Activated CD8-positive, alpha-beta memory T cell treated with anti-CD3 and anti-CD28 coated beads, Interleukin-2, amount 10 ng/mL, durations not matched to agents 7 days and 5 days (primary cell): ENCODE data around the gene NR2F2. TPM values are rescaled to one million over a fixed set of nuclear protein-coding genes. Genes with fewer than 3 reads are reported as not detected.

Experiments
- ATAC-seq: fragments of 150-1000 bp; cut with Tn5 transposase; one replicate; pipeline ENCODE4 v1.10.0; 2021; ENCODE audit warnings: moderate library complexity
- CTCF ChIA-PET: fragments of 350-600 bp; sonication (Branson Sonifier 250); formaldehyde crosslinking; loops from one replicate; lab custom pipeline; 2021; ENCODE audit warnings: antibody characterized with exemption; lab: Charles Lee
- DNase-seq: peaks from one replicate; pipeline ENCODE4 v3.0.0-alpha.2; 2020
- H3K27ac Mint-ChIP-seq: one replicate; pipeline ENCODE4 v1.8.0; 2021; ENCODE audit warnings: mild to moderate bottlenecking, mixed read lengths
- H3K27me3 Mint-ChIP-seq: one replicate; pipeline ENCODE4 v1.8.0; 2021; ENCODE audit warnings: mixed read lengths
- H3K36me3 Mint-ChIP-seq: one replicate; pipeline ENCODE4 v1.8.0; 2021; ENCODE audit warnings: mild to moderate bottlenecking, mixed read lengths
- H3K4me1 Mint-ChIP-seq: one replicate; pipeline ENCODE4 v1.8.0; 2021; ENCODE audit warnings: mixed read lengths
- H3K4me3 Mint-ChIP-seq: one replicate; pipeline ENCODE4 v1.8.0; 2021; ENCODE audit warnings: mild to moderate bottlenecking, moderate library complexity, mixed read lengths
- H3K9me3 Mint-ChIP-seq: one replicate; pipeline ENCODE4 v1.8.0; 2022; ENCODE audit warnings: low read depth, mixed read lengths
- total RNA-seq, 2 experiments: library from RNA; stranded (reverse); gene quantifications; one replicate each; pipeline ENCODE4 v1.2.3, GENCODE V29; 2021

The NR2F2 gene
- total RNA-seq, 2 experiments from 2014 or later: not detected

DNA sequence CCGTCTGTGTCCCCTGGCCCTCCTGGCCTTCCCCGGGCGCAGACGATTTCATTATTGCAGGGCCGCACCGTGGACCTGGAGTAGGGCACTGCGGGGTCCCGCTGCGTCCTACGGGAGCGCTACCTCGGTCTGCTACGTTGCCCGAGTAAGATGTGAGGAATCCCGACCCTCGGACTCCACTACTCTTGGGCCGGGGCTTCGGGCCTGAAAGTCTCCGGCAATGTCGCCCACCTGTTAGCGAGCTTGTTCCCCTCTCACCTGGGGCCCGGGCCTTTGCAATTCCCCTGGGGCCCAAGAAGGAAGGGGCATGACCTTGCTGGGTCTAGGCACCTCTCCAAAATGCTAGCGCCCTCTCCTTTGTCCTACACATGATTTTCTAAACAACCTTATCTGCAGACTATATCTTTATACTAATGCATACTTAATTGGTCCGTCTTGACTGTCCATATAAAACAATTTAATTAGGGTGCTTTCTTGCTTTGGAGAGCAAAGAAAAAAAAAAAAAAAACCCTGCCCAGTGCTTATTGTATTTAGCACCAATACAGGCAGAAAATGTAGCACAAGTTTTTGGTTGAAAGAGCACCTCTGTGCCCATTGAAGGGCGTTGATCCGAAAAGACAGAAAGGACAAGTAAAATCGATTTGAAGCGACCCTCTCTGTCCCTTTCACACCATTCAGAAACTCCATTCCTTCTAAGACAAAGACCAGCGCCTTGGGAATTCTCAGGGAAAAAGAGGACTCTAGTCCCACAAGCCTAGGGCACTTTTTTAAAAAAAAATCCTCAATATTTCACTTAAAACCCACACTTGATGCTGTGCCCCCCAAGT is 7.0 kb upstream of the NR2F2 start:
- H3K4me3 Mint-ChIP-seq: no peak overlapping the region

DNA sequence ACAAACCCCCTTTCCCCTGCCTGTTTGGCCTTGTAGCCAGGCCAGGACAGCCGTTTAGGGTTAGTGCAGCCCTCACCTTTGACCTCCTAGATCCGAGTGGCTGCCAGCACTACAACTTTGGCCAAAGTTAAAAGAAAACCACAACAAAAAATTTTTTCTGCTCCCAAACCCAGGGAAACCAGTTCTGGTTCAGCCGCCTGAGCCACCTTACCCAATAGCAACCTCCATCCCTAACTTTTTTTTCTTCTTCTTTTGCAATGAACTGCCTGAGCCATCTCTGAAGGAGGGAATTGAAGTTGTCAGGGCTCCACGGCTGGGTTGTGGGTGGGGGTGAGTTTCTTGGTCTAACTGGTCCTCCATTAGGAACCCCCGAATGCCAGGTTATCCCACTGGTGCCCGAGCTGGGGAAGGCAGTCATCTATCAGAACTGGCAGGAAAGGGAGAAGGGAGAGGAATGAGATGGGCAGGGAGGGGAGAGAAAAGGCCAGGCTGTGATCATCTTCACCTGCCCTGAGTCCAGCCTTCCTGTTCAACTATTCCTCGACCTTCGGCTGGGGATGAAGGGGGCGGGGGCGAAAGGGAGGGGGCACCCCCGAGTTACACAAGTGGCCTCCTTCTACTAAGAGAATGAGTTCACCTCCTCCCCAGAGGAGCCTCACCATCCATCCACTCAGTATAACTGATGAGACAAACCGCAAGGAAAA is 6.2 kb upstream of the NR2F2 start:
- Mint-ChIP-seq H3K9me3 (no peaks in the 10 kb centered on the region), H3K4me1 (no peaks in the 10 kb centered on the region), H3K27me3 (peaks cover 92% of the 10 kb centered on the region), H3K36me3 (peaks cover 1% of the 10 kb centered on the region), H3K4me3 (no peak overlapping the region), H3K27ac (no peak overlapping the region)
- DNase-seq: no peak
- no peak for ATAC-seq
- CTCF ChIA-PET: no interaction called here

More for the DNA sequence above, 7.0 kb upstream of the NR2F2 start:
- CTCF ChIA-PET: no interaction called here
- no peaks in the 10 kb centered on the region for H3K4me1 Mint-ChIP-seq
- DNase-seq: no peak
- ATAC-seq: no peak
- H3K9me3 Mint-ChIP-seq: no peaks in the 10 kb centered on the region
- H3K27ac Mint-ChIP-seq: no peak overlapping the region
- peaks cover 85% of the 10 kb centered on the region for H3K27me3 Mint-ChIP-seq
- H3K36me3 Mint-ChIP-seq: peaks cover 1% of the 10 kb centered on the region

DNA sequence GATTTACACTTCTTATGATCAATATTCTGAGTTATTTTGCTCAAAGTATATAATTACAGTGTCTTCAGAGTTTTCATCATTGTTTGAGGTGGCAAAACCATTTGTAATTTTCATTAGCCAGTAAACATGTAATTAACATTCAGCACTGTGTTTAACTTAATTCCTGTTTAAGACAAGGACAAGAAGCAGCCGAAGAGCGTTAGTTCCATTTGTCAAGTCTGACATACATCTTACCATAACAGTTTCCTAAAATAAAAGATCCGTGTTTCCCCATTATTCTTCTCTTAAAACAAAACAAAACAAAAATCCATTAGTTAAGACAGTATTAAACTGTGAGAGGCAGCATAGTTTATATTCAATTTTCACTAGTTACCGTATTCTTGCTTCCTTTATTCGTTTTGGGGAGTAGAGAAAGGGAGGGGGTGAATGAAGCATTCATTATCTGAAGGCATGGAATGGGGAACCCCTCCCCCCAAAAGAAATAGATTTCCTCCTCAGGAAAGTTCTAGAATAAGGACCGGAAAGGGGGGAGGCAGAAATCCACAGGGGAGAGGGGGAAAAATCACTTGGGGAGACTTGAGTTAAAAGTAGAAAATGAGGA is 5.5 kb upstream of the NR2F2 start:
- Mint-ChIP-seq H3K4me1 (peaks cover 2% of the 10 kb centered on the region), H3K27me3 (peaks cover 92% of the 10 kb centered on the region), H3K4me3 (no peak overlapping the region), H3K9me3 (no peaks in the 10 kb centered on the region), H3K36me3 (peaks cover 1% of the 10 kb centered on the region), H3K27ac (no peak overlapping the region)
- DNase-seq (no peak), ATAC-seq (no peak)
- CTCF ChIA-PET: no interaction called here

DNA sequence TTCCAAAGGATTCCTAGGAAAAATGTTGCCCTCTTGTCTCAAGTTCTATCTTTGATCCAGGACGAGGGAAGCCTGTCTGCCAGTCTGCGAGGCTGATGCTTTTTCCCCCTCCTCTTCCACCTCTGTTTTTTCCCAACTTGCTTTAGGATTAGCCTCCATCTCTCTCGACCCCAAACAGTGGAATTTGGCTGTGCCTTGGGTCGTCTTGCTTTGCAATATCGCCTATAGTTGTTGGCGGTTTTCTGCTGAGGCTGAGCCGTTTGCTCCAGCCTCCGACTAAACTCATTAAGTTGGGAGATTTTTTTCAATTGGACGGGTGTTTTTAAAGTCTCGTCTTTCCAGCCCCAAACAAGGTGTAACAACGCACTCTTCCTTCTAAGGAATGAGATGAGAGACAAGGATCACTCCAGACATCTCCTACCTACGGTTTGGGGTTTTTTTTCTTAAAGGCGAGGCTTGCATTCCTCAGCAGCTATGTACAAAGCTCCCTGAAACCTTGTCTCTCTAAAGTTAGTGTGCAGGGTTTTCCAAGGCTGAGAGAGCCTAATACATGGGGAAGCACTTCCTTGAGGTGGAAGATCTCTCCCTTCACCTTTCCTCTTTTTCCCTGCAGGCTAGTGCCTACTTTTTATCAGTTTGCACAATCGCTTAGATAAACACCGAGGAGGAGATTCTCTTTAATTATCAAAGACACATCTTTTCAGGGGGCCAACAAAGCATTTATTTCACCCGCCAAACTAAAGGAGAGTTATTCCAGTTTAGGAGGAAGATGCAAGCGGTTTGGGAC is 4.8 kb upstream of the NR2F2 start:
- CTCF ChIA-PET: no interaction called here
- H3K9me3 Mint-ChIP-seq: no peaks in the 10 kb centered on the region
- ATAC-seq (no peak), DNase-seq (no peak)
- peaks cover 3% of the 10 kb centered on the region for H3K36me3 Mint-ChIP-seq
- H3K27me3 Mint-ChIP-seq: peaks cover 91% of the 10 kb centered on the region
- peaks cover 5% of the 10 kb centered on the region for H3K4me1 Mint-ChIP-seq
- H3K27ac Mint-ChIP-seq: no peak overlapping the region
- no peak overlapping the region for H3K4me3 Mint-ChIP-seq

DNA sequence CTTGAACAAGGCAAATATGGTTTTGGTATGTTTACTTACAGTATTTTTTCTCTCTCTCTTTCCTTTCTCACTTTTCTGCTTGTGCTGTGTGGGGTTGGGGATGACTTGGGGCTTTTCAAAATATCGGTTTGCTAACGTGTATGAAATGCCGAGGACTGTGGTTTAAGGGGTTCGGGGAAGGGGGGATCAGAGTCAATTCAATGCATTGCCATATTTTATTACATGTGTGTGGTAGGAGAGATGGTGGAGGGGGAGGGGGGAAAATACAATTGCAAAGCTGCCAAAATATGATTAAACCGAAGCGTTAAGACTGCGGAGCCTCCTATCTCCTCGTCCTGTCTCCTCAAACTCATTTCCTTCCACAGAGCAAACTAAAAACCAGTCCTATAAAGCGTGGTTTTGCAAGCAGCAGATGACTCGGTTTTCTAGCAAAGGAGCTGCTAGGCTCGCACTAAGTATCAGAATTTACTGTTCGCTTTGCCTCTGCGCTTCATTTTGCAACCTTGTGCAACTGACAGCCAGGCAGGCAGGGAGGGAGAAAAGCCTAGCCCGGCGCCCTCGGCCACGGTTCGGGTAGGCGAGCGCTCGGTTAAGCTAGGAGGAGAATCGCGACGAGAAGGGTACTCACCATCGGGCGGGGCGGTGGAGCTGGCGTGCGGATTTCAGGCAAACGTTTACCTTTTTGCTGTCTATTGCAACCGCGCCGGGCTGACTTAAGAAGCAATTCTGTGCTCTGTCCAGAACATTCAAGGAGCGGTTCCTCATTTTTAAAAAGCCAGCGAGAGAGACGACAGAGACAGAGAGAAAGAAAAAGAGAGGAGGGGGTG is 4.0 kb upstream of the NR2F2 start:
- DNase-seq (no peak), ATAC-seq (no peak)
- H3K36me3 Mint-ChIP-seq: peaks cover 4% of the 10 kb centered on the region
- CTCF ChIA-PET: interaction anchor here (1.5 to 1.6 kb wide), 2 partner anchors 17 to 29 kb away, joined by 4 to 7 read pairs; no protein-coding TSS in a partner anchor
- peaks cover 6% of the 10 kb centered on the region for H3K4me1 Mint-ChIP-seq
- peak overlapping the region; percentile 36 for H3K27ac Mint-ChIP-seq
- no peak overlapping the region for H3K4me3 Mint-ChIP-seq
- H3K9me3 Mint-ChIP-seq: no peaks in the 10 kb centered on the region
- peaks cover 87% of the 10 kb centered on the region for H3K27me3 Mint-ChIP-seq

DNA sequence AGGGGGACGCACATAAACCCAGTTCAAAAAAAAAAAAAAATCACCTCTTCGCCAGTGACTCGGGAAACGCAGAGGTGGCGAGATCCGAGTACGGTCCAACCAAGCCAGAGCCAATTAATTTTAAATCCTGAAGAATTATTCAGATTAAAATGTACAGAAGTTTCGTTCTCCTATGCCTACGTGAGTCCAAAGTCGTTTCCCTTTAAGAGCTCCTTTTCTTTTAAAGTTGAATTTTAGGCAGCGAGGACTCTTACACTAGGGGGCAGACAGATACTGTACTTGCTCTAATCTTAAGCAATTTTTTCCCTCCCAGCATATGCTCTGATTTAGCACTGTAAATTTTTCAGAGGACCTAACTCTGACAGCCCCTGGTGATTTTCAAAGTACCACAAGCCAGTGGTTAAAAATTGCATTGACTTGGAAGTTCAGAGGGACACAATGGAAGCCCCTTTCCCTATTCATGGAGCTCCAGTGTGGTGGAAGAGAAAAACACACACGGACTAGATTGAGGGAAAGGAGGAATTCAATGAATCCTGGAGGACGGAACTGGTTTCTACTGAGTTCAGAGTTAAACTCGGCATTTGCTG is 3.3 kb upstream of the NR2F2 start:
- CTCF ChIA-PET: interaction anchor here (1.5 to 1.6 kb wide), 2 partner anchors 16 to 29 kb away, joined by 4 to 7 read pairs; no protein-coding TSS in a partner anchor
- no peak for ATAC-seq
- no peaks in the 10 kb centered on the region for H3K9me3 Mint-ChIP-seq
- peak overlapping the region; percentile 36 for H3K27ac Mint-ChIP-seq
- no peak overlapping the region for H3K4me3 Mint-ChIP-seq
- H3K36me3 Mint-ChIP-seq: peaks cover 4% of the 10 kb centered on the region
- no peak for DNase-seq
- H3K4me1 Mint-ChIP-seq: peaks cover 6% of the 10 kb centered on the region
- peaks cover 85% of the 10 kb centered on the region for H3K27me3 Mint-ChIP-seq

DNA sequence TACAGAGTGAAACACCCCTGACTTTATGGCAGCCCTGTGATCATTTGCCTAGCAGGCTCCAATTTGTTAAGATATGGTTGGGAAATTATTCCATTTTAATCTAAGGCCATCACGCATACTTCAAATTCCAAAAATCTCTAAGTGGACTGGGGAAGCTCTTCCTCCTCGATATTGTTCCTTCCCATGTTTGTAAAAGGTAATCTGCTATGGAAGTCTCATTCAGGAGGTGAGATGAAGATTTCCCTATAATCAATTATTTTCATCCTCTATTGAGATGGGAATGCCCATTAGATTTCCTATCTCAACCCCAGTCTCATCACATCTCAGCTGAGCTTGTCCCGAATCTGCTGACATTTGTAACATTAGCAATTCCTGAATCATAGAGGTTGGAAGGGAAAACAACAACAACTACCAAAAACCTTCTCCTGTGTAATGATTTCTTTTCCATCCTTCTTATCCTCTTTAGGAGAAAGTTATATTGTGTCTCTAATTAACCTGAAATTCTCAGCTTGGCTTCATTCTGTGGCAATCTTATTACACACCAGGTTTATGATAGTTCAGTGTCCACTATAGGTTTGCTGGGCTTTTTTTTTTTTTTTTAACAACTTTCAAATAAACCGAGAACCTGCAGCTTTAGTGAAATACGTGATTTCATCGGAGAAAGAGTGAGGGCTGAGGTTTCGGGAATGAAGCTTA is 2.2 kb upstream of the NR2F2 start:
- H3K36me3 Mint-ChIP-seq: peaks cover 5% of the 10 kb centered on the region
- ATAC-seq (no peak), DNase-seq (no peak)
- no peak overlapping the region for H3K27ac Mint-ChIP-seq
- H3K27me3 Mint-ChIP-seq: peaks cover 88% of the 10 kb centered on the region
- peaks cover 9% of the 10 kb centered on the region for H3K4me1 Mint-ChIP-seq
- no peak overlapping the region for H3K4me3 Mint-ChIP-seq
- no peaks in the 10 kb centered on the region for H3K9me3 Mint-ChIP-seq
- CTCF ChIA-PET: interaction anchor here (0.7 to 1.6 kb wide), 4 partner anchors 10 to 28 kb away, joined by 3 to 7 read pairs (median 4); no protein-coding TSS in a partner anchor

DNA sequence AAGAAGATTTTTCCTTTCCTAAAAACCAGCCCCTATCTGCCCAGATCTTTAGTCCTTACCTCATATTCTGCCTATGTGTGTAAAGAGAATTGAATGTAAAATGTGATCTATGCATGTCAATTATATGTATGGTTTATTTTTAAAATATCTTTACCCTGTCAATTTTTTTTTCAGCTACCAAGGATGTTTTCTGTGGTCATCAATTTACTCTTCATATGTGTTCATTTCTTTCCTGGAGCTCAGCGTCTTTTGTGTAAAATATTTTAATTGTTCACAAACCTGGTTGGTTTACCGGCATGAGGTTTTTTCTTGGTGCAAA is 1.7 kb upstream of the NR2F2 start:
- peaks cover 88% of the 10 kb centered on the region for H3K27me3 Mint-ChIP-seq
- ATAC-seq (no peak), DNase-seq (no peak)
- H3K36me3 Mint-ChIP-seq: peaks cover 5% of the 10 kb centered on the region
- peaks cover 9% of the 10 kb centered on the region for H3K4me1 Mint-ChIP-seq
- CTCF ChIA-PET: interaction anchor here (1.0 kb wide), 1 partner anchor 25 kb away, joined by 3 read pairs; no protein-coding TSS in a partner anchor
- no peaks in the 10 kb centered on the region for H3K9me3 Mint-ChIP-seq
- H3K4me3 Mint-ChIP-seq: no peak overlapping the region
- H3K27ac Mint-ChIP-seq: no peak overlapping the region

DNA sequence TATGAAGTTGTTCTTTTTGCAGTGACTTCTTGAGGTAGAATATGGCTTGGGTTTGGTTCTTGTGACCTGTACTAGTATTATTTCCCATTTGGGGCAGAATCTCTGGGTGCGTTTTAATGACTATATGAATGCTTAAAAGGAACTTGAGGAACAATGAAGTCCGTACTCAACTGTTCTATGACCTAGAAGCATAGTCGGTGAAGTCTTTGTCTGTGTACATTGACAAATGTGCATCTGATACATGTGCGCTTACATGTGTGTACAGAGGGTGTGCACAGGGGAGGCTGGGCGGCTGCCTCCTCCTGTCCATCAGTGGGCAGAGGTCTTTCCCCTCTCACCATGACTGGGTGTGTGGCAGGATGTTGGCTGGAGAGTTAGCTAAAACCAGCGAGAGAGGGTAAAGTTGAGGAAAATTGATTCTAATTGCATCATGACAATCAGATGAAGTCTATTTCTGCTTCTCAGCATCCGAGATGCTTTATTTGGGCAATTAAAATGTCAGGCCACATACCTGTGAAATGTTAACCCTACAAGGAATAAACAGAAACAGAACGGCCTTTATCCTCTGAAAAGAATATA is 1.0 kb upstream of the NR2F2 start:
- DNase-seq: no peak
- Mint-ChIP-seq H3K4me3 (no peak overlapping the region), H3K9me3 (no peaks in the 10 kb centered on the region), H3K27ac (no peak overlapping the region), H3K4me1 (peaks cover 9% of the 10 kb centered on the region), H3K36me3 (peaks cover 5% of the 10 kb centered on the region), H3K27me3 (peaks cover 87% of the 10 kb centered on the region)
- no peak for ATAC-seq
- CTCF ChIA-PET: no interaction called here

DNA sequence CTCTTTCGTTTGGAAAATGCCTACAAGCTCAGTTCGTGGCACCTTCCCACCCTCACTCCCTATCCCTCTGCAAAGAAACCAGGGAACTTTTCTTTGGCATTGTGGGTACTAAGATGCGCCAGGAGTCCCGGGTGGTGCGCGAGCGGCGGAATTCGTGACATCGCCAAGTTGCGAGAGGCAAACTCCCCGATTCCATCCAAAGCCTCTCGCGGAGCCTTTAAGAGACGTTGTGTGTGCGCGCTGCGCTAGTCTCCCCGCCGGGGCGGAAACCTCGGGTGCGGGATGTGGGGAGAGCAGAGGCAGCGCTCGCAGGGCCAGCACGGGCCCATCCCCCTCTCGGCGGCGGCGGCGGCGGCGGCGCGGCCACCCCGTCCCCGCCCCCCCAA is 443 bp upstream of the NR2F2 start:
- no peaks in the 10 kb centered on the region for H3K9me3 Mint-ChIP-seq
- no peak overlapping the region for H3K4me3 Mint-ChIP-seq
- peaks cover 9% of the 10 kb centered on the region for H3K4me1 Mint-ChIP-seq
- DNase-seq: peak; percentile 45
- ATAC-seq: peak; percentile 50
- peaks cover 85% of the 10 kb centered on the region for H3K27me3 Mint-ChIP-seq
- H3K27ac Mint-ChIP-seq: peak overlapping the region; percentile 24
- CTCF ChIA-PET: no interaction called here
- H3K36me3 Mint-ChIP-seq: peaks cover 5% of the 10 kb centered on the region

DNA sequence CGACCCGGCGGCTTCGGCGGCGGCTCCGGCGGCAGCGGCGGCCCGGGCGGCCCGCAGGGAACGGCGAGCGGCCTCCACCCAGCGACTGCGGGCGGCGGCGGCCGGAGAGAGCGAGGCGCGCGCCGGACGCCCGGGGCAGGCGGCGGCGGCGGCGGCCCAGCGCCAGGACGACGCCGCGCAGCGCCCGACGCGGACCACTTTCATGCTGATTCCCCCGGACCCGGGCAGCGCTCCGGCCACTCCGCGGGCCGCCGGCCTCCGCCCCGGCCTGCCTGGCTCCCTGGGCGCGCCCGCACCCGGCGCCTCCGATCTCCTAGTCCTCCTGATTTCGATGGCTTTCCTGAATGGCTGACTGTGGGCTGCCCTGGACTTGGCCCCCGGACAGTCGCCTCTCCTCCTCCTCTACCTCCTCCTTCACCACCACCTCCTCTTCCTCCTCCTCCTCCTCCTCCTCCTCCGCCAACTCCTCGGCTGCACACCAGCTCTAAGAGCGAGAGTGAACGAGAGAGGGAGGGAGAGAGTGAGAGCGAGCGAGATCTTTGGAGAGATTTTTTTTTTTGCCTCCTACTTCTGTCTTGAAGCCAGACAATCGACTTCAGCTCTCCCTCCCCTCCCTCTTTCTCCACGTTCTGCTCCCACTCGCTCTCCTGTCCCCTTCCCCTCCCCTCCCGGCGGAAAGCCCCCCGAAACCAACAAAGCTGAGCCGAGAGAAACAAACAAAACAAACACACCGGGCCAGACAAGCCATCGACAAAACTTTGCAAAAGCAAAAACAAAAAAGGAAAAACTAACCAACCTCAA is 844 bp downstream of the NR2F2 start:
- Mint-ChIP-seq H3K9me3 (no peaks in the 10 kb centered on the region), H3K27ac (peak overlapping the region; percentile 66), H3K36me3 (peaks cover 5% of the 10 kb centered on the region), H3K4me1 (peaks cover 9% of the 10 kb centered on the region), H3K27me3 (peaks cover 85% of the 10 kb centered on the region), H3K4me3 (peak overlapping the region; percentile 32)
- DNase-seq: no peak
- CTCF ChIA-PET: no interaction called here
- ATAC-seq: no peak
